ENCODE measurements around the gene FAM229A. TPM values are rescaled to one million over a fixed set of nuclear protein-coding genes. Genes with fewer than 3 reads are reported as not detected.
"Not testable (repeated sequence)": the region's sequence is repeated elsewhere in the genome, so short reads cannot be mapped to it uniquely, and the experiment has no call there.

Gene FAM229A
- total RNA-seq, 2 experiments from 2014 or later, result 17.4 to 17.6 TPM

DNA sequence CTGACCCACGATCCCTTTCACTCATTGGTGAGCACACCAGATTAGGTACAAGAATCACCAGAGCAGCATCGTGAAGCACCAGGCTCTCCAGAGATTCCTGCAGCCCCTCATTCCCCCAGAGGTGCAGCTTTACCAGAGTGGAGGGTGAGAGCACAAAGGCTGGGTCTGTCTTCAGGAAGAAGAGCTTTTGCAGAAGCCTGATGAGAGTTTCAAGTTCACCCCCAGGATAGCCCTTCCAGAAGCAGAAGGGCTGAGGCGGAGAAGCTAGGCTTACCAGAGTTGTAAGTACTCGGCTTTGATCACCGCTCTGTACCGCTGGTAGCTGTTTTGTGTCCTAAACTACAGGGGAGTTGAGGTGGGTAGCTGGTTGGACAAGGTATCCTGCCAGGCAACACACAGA is 3.2 kb upstream of the FAM229A start:
- POLR2A ChIA-PET, result no interaction called here
- Mint-ChIP-seq H3K36me3 (peaks cover 5% of the 10 kb centered on the region), H3K9me3 (no peaks in the 10 kb centered on the region)

DNA sequence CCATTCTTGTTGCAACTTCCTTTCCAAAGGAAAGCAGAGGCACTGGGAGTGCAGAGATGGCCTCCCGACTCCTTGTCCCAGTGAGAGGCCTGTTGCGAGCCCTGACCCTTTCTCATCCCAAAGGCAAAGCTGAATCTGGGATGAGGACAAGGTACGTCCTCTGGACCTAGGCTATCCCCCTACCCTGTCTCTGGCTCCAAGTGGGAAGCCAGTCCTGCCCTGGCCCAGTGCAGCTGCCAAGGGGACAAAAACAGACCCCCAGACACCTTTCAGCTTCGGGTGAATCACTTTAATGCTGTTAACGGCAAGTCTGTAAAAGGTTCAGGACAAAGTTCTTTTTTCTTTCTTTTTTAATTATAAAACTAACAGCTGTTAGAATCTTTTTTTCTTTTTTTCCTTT is 2.6 kb upstream of the FAM229A start:
- DNase-seq (no peak), ATAC-seq (ENCODE audit: low read depth) (no peak)
- H3K27ac Mint-ChIP-seq, result no peak overlapping the region
- peaks cover 14% of the 10 kb centered on the region for H3K4me1 Mint-ChIP-seq
- H3K9me3 Mint-ChIP-seq, result no peaks in the 10 kb centered on the region
- peaks cover 5% of the 10 kb centered on the region for H3K36me3 Mint-ChIP-seq
- POLR2A ChIA-PET, result no interaction called here
- no peak overlapping the region for H3K4me3 Mint-ChIP-seq
- H3K27me3 Mint-ChIP-seq, result peaks cover 3% of the 10 kb centered on the region

More for the DNA sequence above, 3.2 kb upstream of the FAM229A start:
- H3K27ac Mint-ChIP-seq, result no peak overlapping the region
- ATAC-seq (ENCODE audit: low read depth), result no peak
- no peak overlapping the region for H3K4me3 Mint-ChIP-seq
- peaks cover 9% of the 10 kb centered on the region for H3K4me1 Mint-ChIP-seq
- H3K27me3 Mint-ChIP-seq, result peaks cover 3% of the 10 kb centered on the region
- no peak for DNase-seq

GRCh38 chr1:32363713-32364112 is 1.4 kb upstream of the FAM229A start:
- Mint-ChIP-seq H3K4me1 (peaks cover 20% of the 10 kb centered on the region), H3K4me3 (no peak overlapping the region), H3K27ac (no peak overlapping the region), H3K36me3 (peaks cover 3% of the 10 kb centered on the region), H3K9me3 (no peaks in the 10 kb centered on the region), H3K27me3 (peaks cover 3% of the 10 kb centered on the region)
- POLR2A ChIA-PET, result interaction anchor here (1.1 kb wide), 1 partner anchor 28 kb away, joined by 3 read pairs; no protein-coding TSS in a partner anchor
- DNase-seq (no peak), ATAC-seq (ENCODE audit: low read depth) (no peak)

GRCh38 chr1:32361674-32362473 is 411 bp downstream of the FAM229A start:
- H3K27ac Mint-ChIP-seq, result no peak overlapping the region
- H3K27me3 Mint-ChIP-seq, result peaks cover 3% of the 10 kb centered on the region
- ATAC-seq (ENCODE audit: low read depth), result peak; percentile 25
- H3K36me3 Mint-ChIP-seq, result peaks cover 3% of the 10 kb centered on the region
- H3K4me1 Mint-ChIP-seq, result peaks cover 20% of the 10 kb centered on the region
- POLR2A ChIA-PET, result interaction anchor here (1.0 kb wide), 1 partner anchor 26 kb away, joined by 6 read pairs; the partner anchor contains the start of gene MARCKSL1
- peak; percentile 60 for DNase-seq
- peak overlapping the region; percentile 6 for H3K4me3 Mint-ChIP-seq
- no peaks in the 10 kb centered on the region for H3K9me3 Mint-ChIP-seq

GRCh38 chr1:32361308-32361673 is 994 bp downstream of the FAM229A start:
- peaks cover 18% of the 10 kb centered on the region for H3K4me1 Mint-ChIP-seq
- H3K4me3 Mint-ChIP-seq, result no peak overlapping the region
- DNase-seq (no peak), ATAC-seq (ENCODE audit: low read depth) (no peak)
- no peaks in the 10 kb centered on the region for H3K9me3 Mint-ChIP-seq
- POLR2A ChIA-PET, result interaction anchor here (1.0 kb wide), 1 partner anchor 25 kb away, joined by 6 read pairs; the partner anchor contains the start of gene MARCKSL1
- H3K27me3 Mint-ChIP-seq, result peaks cover 3% of the 10 kb centered on the region
- peaks cover 3% of the 10 kb centered on the region for H3K36me3 Mint-ChIP-seq
- H3K27ac Mint-ChIP-seq, result no peak overlapping the region

GRCh38 chr1:32358435-32358834 is 3.9 kb downstream of the FAM229A start:
- POLR2A ChIA-PET, result interaction anchor here (2.5 kb wide), 1 partner anchor 22 kb away, joined by 10 read pairs; the partner anchor contains the start of gene MARCKSL1

GRCh38 chr1:32357614-32358013 is 4.7 kb downstream of the FAM229A start:
- no peak overlapping the region for H3K4me3 Mint-ChIP-seq
- H3K4me1 Mint-ChIP-seq, result peaks cover 27% of the 10 kb centered on the region
- DNase-seq, result no peak
- H3K36me3 Mint-ChIP-seq, result peaks cover 3% of the 10 kb centered on the region
- H3K27me3 Mint-ChIP-seq, result peaks cover 7% of the 10 kb centered on the region
- no peak overlapping the region for H3K27ac Mint-ChIP-seq
- no peak for ATAC-seq (ENCODE audit: low read depth)
- H3K9me3 Mint-ChIP-seq, result no peaks in the 10 kb centered on the region
- POLR2A ChIA-PET, result no interaction called here

More at GRCh38 chr1:32358435-32358834, 3.9 kb downstream of the FAM229A start:
- DNase-seq, result no peak
- Mint-ChIP-seq H3K9me3 (no peaks in the 10 kb centered on the region), H3K4me1 (peaks cover 23% of the 10 kb centered on the region), H3K27ac (no peak overlapping the region), H3K36me3 (peaks cover 3% of the 10 kb centered on the region), H3K4me3 (no peak overlapping the region), H3K27me3 (peaks cover 7% of the 10 kb centered on the region)
- no peak for ATAC-seq (ENCODE audit: low read depth)

- Mint-ChIP-seq H3K27me3 (peaks cover 7% of the 10 kb centered on the region), H3K36me3 (peaks cover 1% of the 10 kb centered on the region), H3K4me3 (no peak overlapping the region), H3K4me1 (peaks cover 27% of the 10 kb centered on the region), H3K27ac (no peak overlapping the region), H3K9me3 (no peaks in the 10 kb centered on the region)
- POLR2A ChIA-PET, result interaction anchor here (1.9 kb wide), 1 partner anchor 21 kb away, joined by 11 read pairs; the partner anchor contains the start of gene MARCKSL1
- DNase-seq (no peak), ATAC-seq (ENCODE audit: low read depth) (no peak)
Measured at GRCh38 chr1:32356478-32356877, 5.8 kb downstream of the FAM229A start.

DNA sequence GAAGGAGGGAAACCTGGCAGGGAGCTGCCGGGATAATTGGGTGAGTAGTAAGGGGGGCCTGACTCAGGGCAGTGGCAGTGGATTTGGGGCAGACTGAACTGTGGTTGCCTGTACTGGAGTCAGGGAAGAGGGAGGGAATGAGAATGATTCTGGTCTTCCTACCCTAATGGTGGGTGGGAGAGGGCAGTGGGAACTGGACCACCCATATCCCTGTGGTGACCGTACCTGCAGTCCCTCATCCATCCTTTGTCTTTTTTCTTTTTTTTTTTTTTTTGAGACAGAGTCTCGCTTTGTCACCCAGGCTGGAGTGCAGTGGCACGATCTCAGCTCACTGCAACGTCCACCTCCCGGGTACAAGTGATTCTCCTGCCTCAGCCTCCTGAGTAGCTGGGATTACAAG is 6.5 kb downstream of the FAM229A start:
- H3K27ac Mint-ChIP-seq; H3K4me3 Mint-ChIP-seq; ATAC-seq (ENCODE audit: low read depth); H3K36me3 Mint-ChIP-seq; DNase-seq; H3K27me3 Mint-ChIP-seq; H3K9me3 Mint-ChIP-seq: not testable (repeated sequence)
- H3K4me1 Mint-ChIP-seq, result peaks cover 24% of the 10 kb centered on the region
- POLR2A ChIA-PET, result interaction anchor here (1.9 kb wide), 1 partner anchor 20 kb away, joined by 11 read pairs; the partner anchor contains the start of gene MARCKSL1

- no peak for ATAC-seq (ENCODE audit: low read depth)
- DNase-seq, result no peak
- peaks cover 5% of the 10 kb centered on the region for H3K36me3 Mint-ChIP-seq
Measured at GRCh38 chr1:32353886-32354570, 8.3 kb downstream of the FAM229A start.

DNA sequence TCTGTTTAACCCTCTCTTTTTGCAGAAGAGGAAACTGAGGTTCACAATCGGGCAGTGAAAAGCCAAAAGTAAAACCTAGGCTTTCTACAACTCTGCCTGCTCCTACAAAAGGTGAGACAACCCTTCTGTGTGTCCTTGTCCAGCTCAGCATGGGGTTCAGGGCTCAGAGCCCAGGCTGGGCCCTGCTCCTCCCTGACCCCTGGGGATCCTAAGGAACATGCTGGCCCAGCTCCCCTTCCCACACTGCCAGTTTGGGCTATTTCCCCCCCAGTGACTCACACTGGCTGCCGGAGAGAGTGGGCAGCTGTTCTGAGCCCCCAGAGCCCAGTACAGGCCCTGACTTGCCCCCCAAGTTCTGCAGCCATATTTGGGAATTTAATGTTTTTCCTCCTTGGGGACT is 8.9 kb downstream of the FAM229A start:
- Mint-ChIP-seq H3K27ac (no peak overlapping the region), H3K4me3 (no peak overlapping the region), H3K9me3 (peaks cover 2% of the 10 kb centered on the region), H3K4me1 (peaks cover 25% of the 10 kb centered on the region), H3K36me3 (peaks cover 5% of the 10 kb centered on the region), H3K27me3 (peaks cover 3% of the 10 kb centered on the region)
- no peak for DNase-seq
- POLR2A ChIA-PET, result interaction anchor here (1.0 to 4.6 kb wide), 3 partner anchors 17 to 245 kb away, joined by 3 to 33 read pairs (median 4); partner anchors contain the start of genes KPNA6 and MARCKSL1
- ATAC-seq (ENCODE audit: low read depth), result no peak

More at GRCh38 chr1:32353886-32354570, 8.3 kb downstream of the FAM229A start:
- peaks cover 3% of the 10 kb centered on the region for H3K27me3 Mint-ChIP-seq
- H3K9me3 Mint-ChIP-seq, result peaks cover 2% of the 10 kb centered on the region
- H3K27ac Mint-ChIP-seq, result peak overlapping the region; percentile 18
- peaks cover 19% of the 10 kb centered on the region for H3K4me1 Mint-ChIP-seq
- H3K4me3 Mint-ChIP-seq, result peak overlapping the region; percentile 9
- POLR2A ChIA-PET, result interaction anchor here (0.5 to 4.6 kb wide), 3 partner anchors 9 to 258 kb away, joined by 6 to 33 read pairs (median 6); partner anchors contain the start of gene MARCKSL1

DNA sequence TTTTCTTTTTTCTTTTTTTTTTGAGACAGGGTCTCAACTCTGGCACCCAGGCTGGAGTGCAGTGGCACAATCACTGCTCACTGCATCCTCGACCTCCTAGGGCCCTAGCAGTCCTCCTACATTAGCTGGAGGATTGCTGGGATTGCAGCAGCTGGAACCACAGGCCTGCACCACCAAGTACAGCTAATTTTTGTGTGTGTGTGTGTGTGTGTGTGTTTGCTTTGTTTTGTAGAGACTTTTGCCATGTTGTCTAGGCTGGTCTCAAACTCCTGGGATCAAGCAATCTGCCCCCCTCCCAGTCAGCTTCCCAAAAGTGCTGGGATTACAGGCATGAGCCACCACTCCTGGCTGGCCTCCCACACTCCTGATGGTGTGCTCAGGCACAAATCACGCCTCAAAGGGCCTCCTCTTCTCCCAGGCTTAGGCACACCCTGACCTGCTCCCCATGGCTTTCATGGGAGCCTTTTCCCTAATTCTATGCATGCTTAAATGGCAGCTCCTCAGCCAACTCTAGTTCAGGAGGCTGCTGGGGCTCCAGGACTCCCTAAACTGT is 9.4 kb downstream of the FAM229A start:
- no peak for DNase-seq
- peaks cover 2% of the 10 kb centered on the region for H3K9me3 Mint-ChIP-seq
- H3K4me1 Mint-ChIP-seq, result peaks cover 31% of the 10 kb centered on the region
- no peak overlapping the region for H3K27ac Mint-ChIP-seq
- peaks cover 5% of the 10 kb centered on the region for H3K36me3 Mint-ChIP-seq
- no peak for ATAC-seq (ENCODE audit: low read depth)
- H3K27me3 Mint-ChIP-seq, result peaks cover 3% of the 10 kb centered on the region
- POLR2A ChIA-PET, result interaction anchor here (0.6 to 4.6 kb wide), 5 partner anchors 9 to 465 kb away, joined by 3 to 33 read pairs (median 3); partner anchors contain the start of genes KPNA6, MARCKSL1, S100PBP and YARS1
- H3K4me3 Mint-ChIP-seq, result no peak overlapping the region

DNA sequence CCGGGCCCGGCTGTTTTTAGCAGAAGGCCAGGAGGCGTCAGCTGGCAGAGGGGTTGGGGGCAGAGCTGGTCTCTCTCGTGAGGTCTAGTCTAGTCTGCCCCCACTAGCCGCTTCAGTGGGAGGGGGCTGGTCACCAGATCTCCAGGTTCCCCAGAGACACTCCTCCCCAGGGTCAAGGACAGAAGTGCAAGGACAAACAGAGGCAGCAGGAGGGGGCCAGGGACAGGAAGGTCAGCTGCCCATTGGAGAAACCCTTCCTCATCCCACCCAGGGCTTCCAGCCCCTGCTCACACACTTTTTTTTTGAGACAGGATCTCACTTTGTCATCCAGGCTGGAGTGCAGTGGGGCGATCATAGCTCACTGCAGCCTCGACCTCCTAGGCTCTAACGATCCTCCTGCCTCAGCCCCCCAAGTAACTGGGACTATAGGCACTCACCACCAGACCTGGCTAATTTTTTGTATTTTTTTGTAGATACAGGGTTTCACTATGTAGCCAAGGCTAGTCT is 10.0 kb downstream of the FAM229A start:
- ATAC-seq (ENCODE audit: low read depth), result no peak
- Mint-ChIP-seq H3K4me3 (peak overlapping the region; percentile 84), H3K27me3 (peaks cover 3% of the 10 kb centered on the region), H3K9me3 (peaks cover 2% of the 10 kb centered on the region), H3K4me1 (peaks cover 32% of the 10 kb centered on the region), H3K27ac (no peak overlapping the region), H3K36me3 (peaks cover 5% of the 10 kb centered on the region)
- POLR2A ChIA-PET, result interaction anchor here (0.6 to 4.6 kb wide), 6 partner anchors 9 to 465 kb away, joined by 3 to 33 read pairs (median 3); partner anchors contain the start of genes KPNA6, MARCKSL1, S100PBP and YARS1
- DNase-seq, result no peak
